GM23338 (cell line): Measurements from ENCODE around the gene AKAP1. TPM values are rescaled to one million over a fixed set of nuclear protein-coding genes. Genes with fewer than 3 reads are reported as not detected.

Source experiments
- ATAC-seq: fragments of 200-7000 bp; cut with Tn5 transposase; 3 replicates; pipeline ENCODE4 v1.9.1; 2020
- DNase-seq: peaks from one replicate; pipeline ENCODE4 v3.0.0-alpha.2; 2015; ENCODE audit warnings: low spot score
- H2AFZ ChIP-seq: fragments of 200-600 bp; sonication (generic); 2 replicates; pipeline ENCODE4 v1.8.0; 2016; ENCODE audit warnings: antibody characterized with exemption, mild to moderate bottlenecking, moderate library complexity
- H3F3A ChIP-seq: fragments of 200-600 bp; sonication (generic); replicated peaks from 2 replicates; pipeline ENCODE4 v1.8.0; 2017; ENCODE audit warnings: antibody characterized with exemption, mixed run types, low read depth
- H3K27ac ChIP-seq: fragments of 200-600 bp; sonication (generic); 2 replicates; pipeline ENCODE4 v1.6.1; 2016; ENCODE audit warnings: low read depth
- H3K27me3 ChIP-seq: fragments of 200-600 bp; sonication (generic); 2 replicates; pipeline ENCODE4 v1.8.0; 2016; ENCODE audit warnings: mild to moderate bottlenecking, mixed run types, moderate library complexity; ENCODE audit not compliant: insufficient read depth
- H3K36me3 ChIP-seq: fragments of 200-600 bp; sonication (generic); 2 replicates; pipeline ENCODE4 v1.8.0; 2016; ENCODE audit warnings: mild to moderate bottlenecking; ENCODE audit not compliant: insufficient read depth
- H3K4me1 ChIP-seq: fragments of 200-600 bp; sonication (generic); 2 replicates; pipeline ENCODE4 v1.8.0; 2016; ENCODE audit warnings: mild to moderate bottlenecking, moderate library complexity; ENCODE audit not compliant: insufficient read depth
- H3K4me2 ChIP-seq: fragments of 200-600 bp; sonication (generic); 2 replicates; pipeline ENCODE4 v1.7.1; 2017; ENCODE audit warnings: mixed run types
- H3K4me3 ChIP-seq: fragments of 200-600 bp; sonication (generic); 2 replicates; pipeline ENCODE4 v1.6.1; 2016; ENCODE audit warnings: mixed run types
- H3K79me2 ChIP-seq: fragments of 200-600 bp; sonication (generic); replicated peaks from 2 replicates; pipeline ENCODE4 v1.8.0; 2017; ENCODE audit warnings: mild to moderate bottlenecking; ENCODE audit not compliant: insufficient read depth
- H3K9me2 ChIP-seq: fragments of 200-600 bp; sonication (generic); 2 replicates; pipeline ENCODE4 v1.8.0; 2017; ENCODE audit not compliant: insufficient read depth
- H4K20me1 ChIP-seq: fragments of 200-600 bp; sonication (generic); replicated peaks from 2 replicates; pipeline ENCODE4 v1.8.0; 2017; ENCODE audit warnings: mild to moderate bottlenecking; ENCODE audit not compliant: insufficient read depth
- H3K27ac Mint-ChIP-seq: 2 replicates; pipeline ENCODE4 v1.8.0; 2020; ENCODE audit warnings: inconsistent platforms, mild to moderate bottlenecking, moderate library complexity, mixed read lengths
- H3K27me3 Mint-ChIP-seq: 3 replicates; pipeline ENCODE4 v1.8.0; 2022; ENCODE audit warnings: low read depth, mild to moderate bottlenecking, moderate library complexity, mixed read lengths, inconsistent platforms; ENCODE audit not compliant: insufficient read depth, poor library complexity
- H3K36me3 Mint-ChIP-seq: 3 replicates; pipeline ENCODE4 v1.8.0; 2021; ENCODE audit warnings: low read depth, mild to moderate bottlenecking, inconsistent platforms, moderate library complexity, mixed read lengths
- H3K4me1 Mint-ChIP-seq: 3 replicates; pipeline ENCODE4 v1.8.0; 2020; ENCODE audit warnings: mild to moderate bottlenecking, inconsistent platforms, mixed read lengths
- H3K4me3 Mint-ChIP-seq: 3 replicates; pipeline ENCODE4 v1.8.0; 2021; ENCODE audit warnings: moderate library complexity, mild to moderate bottlenecking, inconsistent platforms, mixed read lengths
- H3K9me3 Mint-ChIP-seq: 3 replicates; pipeline ENCODE4 v1.8.0; 2020; ENCODE audit warnings: moderate library complexity, mild to moderate bottlenecking, inconsistent platforms, mixed read lengths
- CREB1 ChIP-seq: fragments of 250-450 bp; sonication (Bioruptor Pico); IDR thresholded peaks from 2 replicates; pipeline ENCODE4 v1.5.0; 2020; ENCODE audit warnings: low read depth, mild to moderate bottlenecking, moderate library complexity
- CTCF ChIP-seq, 2 experiments: fragments of 200-600 bp in 1 of 2; sonication (generic) in 1 of 2; conservative IDR thresholded peaks; 2 replicates each; pipeline versions ENCODE4 v1.5.1 to v1.6.1; 2016 to 2017; ENCODE audit warnings: antibody characterized with exemption in 2 of 2, low read depth in 2 of 2, mild to moderate bottlenecking in 2 of 2, moderate library complexity in 1 of 2
- ETS1 ChIP-seq: IDR thresholded peaks from 2 replicates; pipeline ENCODE4 v1.6.1; 2016; ENCODE audit warnings: antibody characterized with exemption
- EZH2 ChIP-seq: fragments of 200-600 bp; sonication (generic); IDR thresholded peaks from one replicate; pipeline ENCODE4 v1.8.0; 2017; ENCODE audit warnings: antibody characterized with exemption, mild to moderate bottlenecking, low read depth; ENCODE audit not compliant: unreplicated experiment
- EZH2phosphoT487 ChIP-seq: fragments of 200-600 bp; sonication (generic); IDR thresholded peaks from one replicate; pipeline ENCODE4 v1.8.1; 2018; ENCODE audit warnings: antibody characterized with exemption; ENCODE audit not compliant: unreplicated experiment
- JUNB ChIP-seq: IDR thresholded peaks from one replicate; pipeline ENCODE4 v1.6.1; 2016; ENCODE audit warnings: antibody characterized with exemption; ENCODE audit not compliant: unreplicated experiment
- NANOG ChIP-seq: IDR thresholded peaks from 2 replicates; pipeline ENCODE4 v1.6.1; 2016; ENCODE audit warnings: antibody characterized with exemption, borderline replicate concordance
- POLR2AphosphoS5 ChIP-seq: IDR thresholded peaks from 2 replicates; pipeline ENCODE4 v1.6.1; 2016; ENCODE audit warnings: antibody characterized with exemption, low read depth
- REST ChIP-seq: IDR thresholded peaks from one replicate; pipeline ENCODE4 v1.6.1; 2018; ENCODE audit warnings: antibody characterized with exemption; ENCODE audit not compliant: unreplicated experiment
- STAT1 ChIP-seq: IDR thresholded peaks from one replicate; pipeline ENCODE4 v1.6.1; 2016; ENCODE audit warnings: antibody characterized with exemption; ENCODE audit not compliant: unreplicated experiment
- ZNF114 ChIP-seq: fragments of 250-450 bp; sonication (Bioruptor Pico); IDR thresholded peaks from 2 replicates; pipeline ENCODE4 v1.5.0; 2020; ENCODE audit warnings: mild to moderate bottlenecking, moderate library complexity
- ZNF331 ChIP-seq: fragments of 250-450 bp; sonication (Bioruptor Pico); IDR thresholded peaks from 2 replicates; pipeline ENCODE4 v1.5.0; 2020; ENCODE audit warnings: low read depth, mild to moderate bottlenecking, moderate library complexity
- ZNF462 ChIP-seq: fragments of 250-450 bp; sonication (Bioruptor Pico); IDR thresholded peaks from 2 replicates; pipeline ENCODE4 v1.5.0; 2020; ENCODE audit warnings: mild to moderate bottlenecking, moderate library complexity
- polyA plus RNA-seq: library from polyadenylated mRNA; unstranded; fragments of >200 nt; fragmentation: Nextera tagmentation; extraction: Ambion mirVana; gene quantifications from 2 replicates; pipeline ENCODE4 v1.2.1, GENCODE V29; 2016
- total RNA-seq: library from RNA; depleted of rRNA; stranded (reverse); fragments of >200 nt; shearing (Covaris generic); gene quantifications from 2 replicates; pipeline ENCODE4 v1.2.3, GENCODE V29; 2014

The AKAP1 gene
- total and polyA plus RNA-seq, 2 experiments from 2014 or later, result 19.6 to 45.9 TPM

- Mint-ChIP-seq H3K36me3 (no peaks in the 10 kb centered on the region), H3K27ac (no peak overlapping the region), H3K27me3 (peaks cover 6% of the 10 kb centered on the region), H3K4me1 (peaks cover 7% of the 10 kb centered on the region), H3K9me3 (peaks cover 2% of the 10 kb centered on the region; the same call in 2 of the 3 replicates), H3K4me3 (no peak overlapping the region)
- Histone ChIP-seq H3K36me3 (no peaks in the 10 kb centered on the region), H3K4me1 (peaks cover 2% of the 10 kb centered on the region; the same call in 1 of the 2 replicates), H3K27me3 (no peaks in the 10 kb centered on the region), H3K4me3 (no peak overlapping the region), H3K27ac (no peak overlapping the region), H3K79me2 (no peaks in the 10 kb centered on the region), H4K20me1 (no peaks in the 10 kb centered on the region; the same call in 1 of the 2 replicates), H3F3A (no peaks in the 10 kb centered on the region), H3K9me2 (0 out of 2 replicates have a peak, but pooled peaks cover 9% of the 10 kb centered on the region), H3K4me2 (no peak overlapping the region), H2AFZ (peak overlapping the region; percentile 84)
- no peak for DNase-seq
- TF ChIP-seq CTCF (conservative IDR thresholded peaks at IDR 0.05; ENCODE audit: low read depth in 2 of 2), result no peak
- no peak for TF ChIP-seq CREB1 (CRISPR knock-in tag)
- no peak for TF ChIP-seq ZNF462
- no peak for TF ChIP-seq POLR2AphosphoS5
- no peak for TF ChIP-seq ZNF331 (CRISPR knock-in tag)
- TF ChIP-seq ETS1, result no peak
- TF ChIP-seq STAT1, result no peak
- no peak for TF ChIP-seq ZNF114 (CRISPR knock-in tag)
- TF ChIP-seq JUNB, result no peak
- TF ChIP-seq NANOG, result no peak
- TF ChIP-seq EZH2, result no peak
- TF ChIP-seq REST, result no peak
- no peak for TF ChIP-seq EZH2phosphoT487
- no peak for ATAC-seq
These were observed 38.3 kb upstream of the AKAP1 start for GRCh38 chr17:57046749-57047148.
